ENCODE measurements around the gene STAMBP.

STAMBP gene

DNA sequence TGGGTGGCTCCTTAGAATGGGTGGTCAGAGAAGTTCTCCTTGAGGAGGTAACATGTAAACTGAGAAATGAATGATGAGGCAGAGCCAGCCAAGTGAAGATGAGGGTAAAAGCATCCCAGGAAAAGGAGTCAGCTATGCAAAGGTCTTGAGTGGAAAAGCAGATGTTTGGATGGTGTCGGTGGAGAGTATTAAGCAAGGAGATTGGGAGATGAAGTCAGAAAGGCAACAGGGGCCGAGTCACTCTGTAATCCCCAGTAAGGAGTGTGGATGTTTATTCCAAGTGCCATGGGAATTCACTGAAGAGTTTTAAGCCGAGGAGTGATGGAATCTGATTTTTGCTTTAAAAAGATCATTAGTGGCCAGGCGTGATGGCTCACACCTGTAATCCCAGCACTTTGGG, 3.4 kb upstream of the STAMBP start:
- Mint-ChIP-seq H3K9me3 (no peaks in the 10 kb centered on the region), H3K27me3 (no peaks in the 10 kb centered on the region), H3K4me3 (no peak overlapping the region), H3K36me3 (peaks cover 0 to 1% of the 10 kb centered on the region in 2 donors), H3K4me1 (peaks cover 41 to 51% of the 10 kb centered on the region in 2 donors), H3K27ac (no peak overlapping the region)
- ATAC-seq (replicated peaks) = no peak
- no peak for DNase-seq

DNA sequence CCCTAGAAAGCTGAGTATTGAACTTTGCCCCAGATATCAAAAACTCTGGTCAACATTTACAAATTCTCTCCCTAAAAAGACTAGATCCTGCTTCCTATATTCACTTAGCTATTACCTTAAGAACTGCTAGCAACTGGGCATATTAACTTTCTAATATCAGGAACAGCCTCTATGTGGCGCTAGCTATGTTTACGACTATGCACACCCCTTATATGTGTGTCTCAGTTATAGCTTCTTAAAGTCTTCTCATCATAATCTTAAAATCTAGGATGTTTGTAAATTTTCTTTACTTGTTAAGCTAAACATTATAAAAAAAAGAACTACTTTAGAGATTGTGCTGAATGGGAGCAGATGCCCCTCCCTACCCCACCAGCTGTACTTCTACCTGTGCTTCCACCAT, 1.7 kb upstream of the STAMBP start:
- H3K27ac Mint-ChIP-seq = no peak overlapping the region
- no peak for ATAC-seq (replicated peaks)

GRCh38 chr2:73827660-73828388, 937 bp upstream of the STAMBP start:
- Mint-ChIP-seq H3K4me1 (peaks cover 28 to 40% of the 10 kb centered on the region in 2 donors), H3K27me3 (no peaks in the 10 kb centered on the region), H3K27ac (no peak overlapping the region), H3K4me3 (peak overlapping the region; percentile 61 to 92), H3K9me3 (peaks cover 0 to 4% of the 10 kb centered on the region in 2 donors), H3K36me3 (peaks cover 10 to 15% of the 10 kb centered on the region in 2 donors)
- DNase-seq = no peak
- ATAC-seq (replicated peaks) = no peak

More for the DNA sequence above, 1.7 kb upstream of the STAMBP start:
- Mint-ChIP-seq H3K36me3 (peaks cover 2 to 7% of the 10 kb centered on the region in 2 donors), H3K27me3 (no peaks in the 10 kb centered on the region), H3K9me3 (no peaks in the 10 kb centered on the region), H3K4me1 (peaks cover 28 to 42% of the 10 kb centered on the region in 2 donors), H3K4me3 (no peak overlapping the region)
- no peak for DNase-seq

DNA sequence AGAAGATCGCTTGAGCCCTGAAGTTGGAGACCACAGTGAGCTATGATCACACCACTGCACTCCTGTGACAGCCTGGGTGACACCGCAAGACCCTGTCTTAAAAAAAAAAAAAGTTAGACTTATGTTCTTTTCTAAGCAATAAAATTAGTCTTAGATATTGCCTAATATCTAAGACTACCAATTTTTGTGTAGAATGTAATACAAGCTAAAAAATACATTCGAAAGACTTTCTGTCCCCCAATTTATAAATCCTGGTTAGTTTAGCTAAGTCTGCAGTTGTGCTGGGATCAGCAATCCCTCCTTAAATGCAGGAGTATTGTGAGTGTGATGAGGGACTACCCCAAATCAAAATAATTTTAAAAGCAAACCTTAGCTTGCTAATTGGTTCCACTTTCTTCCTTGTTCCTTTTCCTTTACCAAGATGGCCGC, 358 bp upstream of the STAMBP start:
- Mint-ChIP-seq H3K36me3 (peaks cover 11 to 16% of the 10 kb centered on the region in 2 donors), H3K27ac (peak overlapping the region; percentile 99), H3K4me1 (peaks cover 26 to 37% of the 10 kb centered on the region in 2 donors), H3K27me3 (no peaks in the 10 kb centered on the region), H3K9me3 (peaks cover 0 to 5% of the 10 kb centered on the region in 2 donors), H3K4me3 (peak overlapping the region; percentile 92 to 97)
- DNase-seq (no peak), ATAC-seq (replicated peaks) (no peak)

GRCh38 chr2:73830871-73831401, 2.2 kb downstream of the STAMBP start:
- DNase-seq (no peak), ATAC-seq (replicated peaks) (no peak)
- peaks cover 0 to 5% of the 10 kb centered on the region in 2 donors for H3K9me3 Mint-ChIP-seq
- no peak overlapping the region for H3K27ac Mint-ChIP-seq
- H3K27me3 Mint-ChIP-seq = no peaks in the 10 kb centered on the region
- H3K4me1 Mint-ChIP-seq = peaks cover 26 to 36% of the 10 kb centered on the region in 2 donors
- no peak overlapping the region for H3K4me3 Mint-ChIP-seq
- peaks cover 22 to 32% of the 10 kb centered on the region in 2 donors for H3K36me3 Mint-ChIP-seq

- ATAC-seq (replicated peaks) (no peak), DNase-seq (no peak)
- Mint-ChIP-seq H3K9me3 (peaks cover 0 to 5% of the 10 kb centered on the region in 2 donors), H3K4me3 (no peak overlapping the region), H3K4me1 (peaks cover 25 to 34% of the 10 kb centered on the region in 2 donors), H3K27me3 (no peaks in the 10 kb centered on the region), H3K27ac (no peak overlapping the region), H3K36me3 (peaks cover 24 to 35% of the 10 kb centered on the region in 2 donors)
Observed at GRCh38 chr2:73832930-73833329, 4.2 kb downstream of the STAMBP start.

GRCh38 chr2:73836141-73836943, 7.6 kb downstream of the STAMBP start:
- Mint-ChIP-seq H3K9me3 (peaks cover 0 to 5% of the 10 kb centered on the region in 2 donors), H3K4me1 (peaks cover 14 to 20% of the 10 kb centered on the region in 2 donors), H3K4me3 (no peak overlapping the region), H3K27me3 (no peaks in the 10 kb centered on the region), H3K36me3 (peaks cover 29 to 40% of the 10 kb centered on the region in 2 donors), H3K27ac (no peak overlapping the region)
- DNase-seq (no peak), ATAC-seq (replicated peaks) (no peak)

DNA sequence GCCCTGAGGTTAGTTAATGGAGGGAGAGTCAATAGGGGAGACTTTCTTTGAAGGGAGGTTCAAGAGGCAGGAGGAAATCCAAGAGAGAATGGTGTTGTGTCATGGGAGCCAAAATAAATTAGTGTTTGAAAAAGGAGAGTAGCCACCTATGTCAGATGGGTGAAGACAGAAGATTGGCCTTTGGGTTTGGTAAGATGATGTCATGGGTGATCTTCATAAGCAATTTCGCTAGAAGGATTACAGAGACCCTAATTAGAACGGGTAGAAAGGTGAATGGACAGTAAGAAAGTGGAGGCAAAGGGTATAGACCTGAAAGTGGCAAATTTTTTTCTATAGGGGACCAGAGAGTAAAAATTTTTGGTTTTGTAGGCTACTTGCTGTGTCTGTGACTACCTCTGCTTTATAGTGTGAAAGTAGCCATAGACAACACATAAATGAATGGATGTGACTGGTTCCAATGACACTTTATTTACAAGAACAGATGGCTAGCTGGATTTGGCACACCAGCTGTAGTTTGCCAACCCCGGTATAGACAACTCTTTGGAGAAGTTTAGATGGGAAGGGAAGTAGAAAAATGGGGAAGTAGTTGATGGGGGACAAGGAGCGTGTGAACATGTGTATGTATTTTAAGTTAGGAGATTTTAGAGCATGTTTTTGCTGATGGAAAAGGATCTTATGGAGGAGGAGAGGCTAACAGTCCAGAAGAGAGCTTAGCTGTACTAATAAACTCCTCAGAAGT, 9.3 kb downstream of the STAMBP start:
- no peak overlapping the region for H3K27ac Mint-ChIP-seq
- no peaks in the 10 kb centered on the region for H3K27me3 Mint-ChIP-seq
- peaks cover 9 to 15% of the 10 kb centered on the region in 2 donors for H3K4me1 Mint-ChIP-seq
- no peaks in the 10 kb centered on the region for H3K9me3 Mint-ChIP-seq
- peaks cover 24 to 28% of the 10 kb centered on the region in 2 donors for H3K36me3 Mint-ChIP-seq
- no peak overlapping the region for H3K4me3 Mint-ChIP-seq
- DNase-seq (no peak), ATAC-seq (replicated peaks) (no peak)

DNA sequence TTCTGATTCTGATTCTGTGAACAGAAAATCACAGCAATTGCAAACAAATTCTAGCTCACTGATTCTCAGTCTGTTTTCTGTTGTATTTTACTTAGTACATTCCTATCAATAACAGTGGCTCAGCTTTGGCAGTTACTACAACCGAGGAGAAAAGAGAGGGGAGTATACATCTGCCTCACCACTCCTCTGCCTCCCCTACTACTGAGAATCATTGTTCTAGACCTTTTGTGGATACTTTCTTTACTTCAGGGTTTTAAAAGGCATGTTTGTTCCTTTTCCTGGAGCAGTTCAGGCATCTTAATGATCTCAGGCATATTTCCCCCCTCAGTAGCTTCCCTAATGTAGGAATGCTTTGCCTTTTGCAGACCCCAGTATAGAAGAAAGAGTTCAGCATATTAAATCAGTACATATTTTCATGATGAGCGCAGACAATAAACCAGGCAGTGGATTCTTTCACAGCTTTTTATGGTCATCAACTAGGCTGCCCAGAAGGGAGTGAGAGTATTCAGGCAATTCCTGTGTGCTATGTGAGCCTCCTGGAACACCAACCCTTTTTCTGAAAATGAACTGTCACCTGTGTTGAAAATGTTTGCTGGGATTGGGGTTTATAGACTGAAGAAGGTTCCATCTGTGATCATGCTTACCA, 10.3 kb downstream of the STAMBP start:
- Mint-ChIP-seq H3K36me3 (peaks cover 24 to 26% of the 10 kb centered on the region in 2 donors), H3K27me3 (no peaks in the 10 kb centered on the region), H3K4me3 (no peak overlapping the region), H3K9me3 (no peaks in the 10 kb centered on the region), H3K27ac (no peak overlapping the region), H3K4me1 (peaks cover 9 to 15% of the 10 kb centered on the region in 2 donors)
- no peak for DNase-seq
- ATAC-seq (replicated peaks) = no peak

DNA sequence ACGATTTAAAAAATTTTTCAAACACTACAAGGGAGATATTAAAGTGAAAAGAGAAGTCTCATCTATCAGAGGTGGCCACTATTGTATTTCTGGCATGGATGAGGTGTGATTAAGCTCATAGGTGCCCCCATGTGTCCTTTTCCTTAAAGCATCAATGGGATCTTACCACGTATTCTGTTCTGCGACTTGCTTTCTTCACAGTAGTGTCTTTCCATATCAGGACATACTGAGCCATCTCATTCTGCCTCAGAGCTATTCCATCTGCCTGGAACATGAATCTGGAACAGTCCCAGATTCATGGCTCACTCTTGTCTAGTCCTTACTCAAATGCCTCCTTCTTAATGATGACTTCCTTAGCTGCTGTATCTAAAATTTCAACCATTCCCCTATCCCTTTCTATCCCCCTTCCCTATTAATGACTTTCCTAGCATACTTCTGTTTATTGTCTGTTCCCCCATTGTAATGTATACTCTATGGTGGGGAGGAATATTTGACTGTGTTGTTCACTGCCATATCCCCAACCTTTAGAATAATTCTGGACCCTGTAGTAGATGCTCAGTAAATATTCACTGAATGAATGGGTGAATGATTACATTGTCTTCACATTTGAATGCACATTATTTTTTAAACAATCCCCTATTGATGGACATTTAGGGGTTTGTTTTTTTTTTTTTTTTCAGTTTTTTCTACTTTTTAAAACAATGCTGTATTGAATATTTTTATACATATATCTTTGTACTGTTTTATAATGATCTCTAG, 11.1 kb downstream of the STAMBP start:
- H3K9me3 Mint-ChIP-seq = no peaks in the 10 kb centered on the region
- H3K4me3 Mint-ChIP-seq = no peak overlapping the region
- no peak overlapping the region for H3K27ac Mint-ChIP-seq
- DNase-seq (no peak), ATAC-seq (replicated peaks) (no peak)
- peaks cover 25 to 29% of the 10 kb centered on the region in 2 donors for H3K36me3 Mint-ChIP-seq
- H3K4me1 Mint-ChIP-seq = peaks cover 6 to 15% of the 10 kb centered on the region in 2 donors
- H3K27me3 Mint-ChIP-seq = no peaks in the 10 kb centered on the region

- Mint-ChIP-seq H3K36me3 (peaks cover 25 to 39% of the 10 kb centered on the region in 2 donors), H3K4me3 (no peak overlapping the region), H3K4me1 (peaks cover 6 to 10% of the 10 kb centered on the region in 2 donors), H3K27me3 (no peaks in the 10 kb centered on the region), H3K27ac (no peak overlapping the region), H3K9me3 (no peaks in the 10 kb centered on the region)
- no peak for DNase-seq
- no peak for ATAC-seq (replicated peaks)
Observed at GRCh38 chr2:73841912-73842738, 13.4 kb downstream of the STAMBP start.

DNA sequence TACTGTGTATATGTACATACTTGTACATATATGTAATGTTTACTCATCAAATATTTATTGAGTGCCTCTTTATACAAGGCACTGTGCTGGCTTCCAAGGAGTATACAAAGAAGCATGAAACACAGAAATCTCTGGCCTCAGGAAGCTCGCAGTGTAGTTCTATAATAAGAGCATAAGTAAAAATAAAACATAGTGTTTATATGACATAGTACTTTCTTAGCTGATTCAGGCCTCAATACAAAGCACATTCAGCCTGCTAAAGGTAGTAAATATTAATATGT, 13.9 kb downstream of the STAMBP start:
- no peaks in the 10 kb centered on the region for H3K27me3 Mint-ChIP-seq
- peaks cover 27 to 39% of the 10 kb centered on the region in 2 donors for H3K36me3 Mint-ChIP-seq

More for the DNA sequence above, 13.9 kb downstream of the STAMBP start:
- Mint-ChIP-seq H3K9me3 (no peaks in the 10 kb centered on the region), H3K4me1 (peaks cover 6 to 8% of the 10 kb centered on the region in 2 donors), H3K27ac (no peak overlapping the region), H3K4me3 (no peak overlapping the region)
- no peak for ATAC-seq (replicated peaks)
- DNase-seq = no peak

Data from stimulated activated naive B cell treated with anti-CD40 and anti-IgM and Interleukin-4, amounts not matched to agents 10 μg/mL and 1 μg/mL and 100 μg/mL, for 72 hours (primary cell).